GM19468 (cell line): Measurements from ENCODE around the gene DBI.
"Not testable (repeated sequence)": the region's sequence is repeated elsewhere in the genome, so short reads cannot be mapped to it uniquely, and the experiment has no call there.

Source experiments
- ATAC-seq: cut with Tn5 transposase; IDR thresholded peaks from one replicate; pipeline ENCODE4 v1.9.1; 2021; ENCODE audit warnings: mild to moderate bottlenecking, moderate library complexity, moderate number of reproducible peaks; ENCODE audit not compliant: unreplicated experiment; ENCODE audit errors: extremely low read depth

The DBI gene

DNA sequence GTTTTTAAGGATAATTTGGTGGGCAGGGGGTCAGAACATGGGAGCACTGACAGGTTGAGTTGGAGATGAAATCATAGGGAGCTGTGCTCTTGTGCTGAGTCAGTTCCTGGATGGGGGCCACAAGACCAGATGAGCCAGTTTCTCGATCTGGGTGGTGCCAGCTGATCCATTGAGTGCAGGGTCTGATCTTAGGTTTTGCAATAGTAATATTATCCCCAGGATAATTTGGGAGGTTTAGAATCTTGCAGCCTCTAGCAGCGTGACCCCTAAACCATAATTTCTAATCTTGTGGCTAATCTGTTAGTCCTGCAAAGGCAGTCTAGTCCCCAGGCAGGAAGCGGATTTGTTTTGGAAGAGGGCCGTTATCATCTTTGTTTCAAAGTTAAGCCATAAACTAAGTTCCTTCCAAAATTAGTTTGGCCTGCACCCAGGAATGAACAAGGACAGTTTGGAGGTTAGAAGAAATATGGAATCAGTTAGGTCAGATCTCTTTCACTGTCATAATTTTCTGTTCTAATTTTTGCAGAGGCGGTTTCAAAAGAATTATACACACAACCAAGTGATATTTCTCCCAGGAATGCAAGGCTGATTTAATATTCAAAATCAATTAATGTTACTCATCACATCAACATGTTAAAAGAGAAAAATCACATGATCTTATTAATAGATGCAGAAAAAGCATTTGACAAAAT lies 23.0 kb downstream of the DBI start:
- no peak for ATAC-seq

DNA sequence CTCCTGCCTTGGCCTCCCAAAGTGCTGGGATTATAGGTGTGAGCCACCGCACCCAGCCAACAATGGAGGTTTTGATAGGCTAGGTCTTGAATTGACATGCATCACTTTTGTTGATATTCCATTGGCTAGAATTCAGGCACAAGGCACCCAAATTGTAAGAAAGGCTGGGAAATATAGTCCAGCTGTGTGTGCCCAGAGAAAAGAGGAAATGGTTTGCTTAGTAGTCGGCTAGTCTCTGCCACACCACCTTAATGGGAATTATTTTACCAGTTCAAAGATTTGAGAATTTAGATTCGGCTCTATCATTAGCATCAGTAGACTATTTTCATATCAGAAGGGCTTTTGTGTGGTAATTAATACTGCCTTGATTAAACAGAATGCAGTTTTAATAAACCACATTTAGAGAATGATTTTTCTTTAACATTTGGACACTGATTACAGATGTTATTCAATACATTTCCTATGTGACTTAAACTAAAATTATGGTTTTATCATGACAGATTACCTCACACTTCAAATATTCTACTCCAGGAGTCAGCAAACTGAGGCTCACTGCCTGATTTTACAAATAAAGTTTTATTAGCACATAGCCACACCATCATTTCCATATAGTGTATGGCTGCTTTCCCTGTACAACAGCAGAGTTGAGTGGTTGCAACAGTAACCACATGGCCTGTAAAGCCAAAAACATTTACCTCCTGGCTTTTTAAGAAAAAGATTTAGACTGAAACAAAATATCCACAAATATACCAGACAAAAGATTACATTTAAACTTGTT lies 27.4 kb downstream of the DBI start:
- no peak for ATAC-seq

DNA sequence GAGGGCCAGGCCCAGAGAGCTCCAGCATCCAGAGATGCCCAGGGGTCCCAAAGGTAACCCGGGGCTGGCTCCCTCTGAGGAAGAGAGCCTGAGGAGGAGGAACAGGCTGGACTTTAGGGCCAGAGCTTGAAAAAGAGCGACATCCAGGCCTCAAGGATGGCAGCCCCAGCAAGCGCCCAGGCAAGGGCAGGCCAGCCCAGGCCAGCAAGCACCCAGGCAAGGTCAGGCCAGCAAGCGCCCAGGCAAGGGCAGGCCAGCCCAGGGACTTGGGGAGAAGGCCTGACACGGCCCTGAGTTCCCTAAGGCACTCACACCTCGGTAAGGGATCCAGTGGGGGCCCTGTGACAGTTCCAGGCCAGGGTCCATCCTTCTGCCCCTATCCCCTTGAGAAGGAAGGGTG lies 30.4 kb downstream of the DBI start:
- no peak for ATAC-seq

DNA sequence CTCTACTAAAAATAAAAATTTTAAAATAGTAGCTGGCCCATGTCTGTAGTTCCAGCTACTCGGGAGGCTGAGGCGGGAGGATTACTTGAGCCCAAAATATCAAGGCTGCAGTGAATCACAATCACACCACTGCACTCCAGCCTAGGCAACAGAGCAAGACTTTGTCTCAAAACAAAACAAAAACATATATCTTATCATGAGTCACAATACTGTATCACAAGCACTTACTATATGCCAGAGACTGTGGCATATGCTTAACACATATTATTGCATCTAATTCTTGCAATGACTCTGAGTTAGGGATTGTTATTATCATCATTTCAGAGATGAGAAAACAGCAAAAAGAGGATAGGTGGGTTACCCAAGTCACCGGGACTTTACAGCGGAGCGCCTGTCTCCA lies 35.3 kb downstream of the DBI start:
- no peak for ATAC-seq

DNA sequence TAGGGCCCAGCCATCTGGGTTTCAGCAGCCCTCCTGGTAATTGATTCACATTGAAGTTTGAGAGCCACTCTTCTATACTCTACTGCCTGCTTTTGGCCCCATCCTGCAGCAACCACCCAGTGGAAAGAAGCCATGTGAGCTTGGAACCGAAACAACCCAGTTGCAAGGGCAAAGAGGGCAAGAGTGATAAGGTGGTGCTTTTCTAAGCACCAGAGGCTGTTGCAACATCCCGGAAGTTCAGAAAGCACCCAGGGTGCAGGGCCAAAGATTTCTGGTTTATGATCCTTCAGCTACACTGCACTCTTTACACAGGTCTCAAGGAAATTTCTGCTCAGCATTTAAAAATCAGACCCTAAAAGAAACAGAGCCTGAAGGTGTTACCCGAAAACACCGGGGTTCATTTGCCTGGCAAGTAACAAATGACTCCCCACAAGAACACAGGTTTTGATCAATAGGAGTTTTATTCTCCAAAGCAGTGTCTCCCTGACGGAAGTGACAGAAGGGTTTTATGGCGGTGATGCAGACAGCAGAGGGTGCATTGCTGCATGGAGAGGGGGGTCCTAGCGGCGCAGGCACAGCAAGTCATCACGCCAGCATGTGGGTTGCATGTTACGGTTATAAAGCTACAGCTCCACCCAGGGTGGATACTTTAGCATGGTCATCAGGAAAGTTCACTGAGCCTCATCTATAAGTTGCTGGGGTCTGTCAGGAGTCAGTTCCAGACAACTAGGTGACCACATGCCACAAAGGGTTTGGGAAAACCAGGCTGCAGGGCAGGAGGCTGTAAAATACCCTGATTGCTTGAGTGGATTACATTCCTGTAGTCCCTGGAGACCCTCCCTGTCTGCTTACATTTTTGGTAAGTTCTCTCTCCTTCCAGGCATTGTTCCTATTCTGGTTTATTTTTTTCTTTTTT lies 36.1 kb downstream of the DBI start:
- ATAC-seq, result no peak

DNA sequence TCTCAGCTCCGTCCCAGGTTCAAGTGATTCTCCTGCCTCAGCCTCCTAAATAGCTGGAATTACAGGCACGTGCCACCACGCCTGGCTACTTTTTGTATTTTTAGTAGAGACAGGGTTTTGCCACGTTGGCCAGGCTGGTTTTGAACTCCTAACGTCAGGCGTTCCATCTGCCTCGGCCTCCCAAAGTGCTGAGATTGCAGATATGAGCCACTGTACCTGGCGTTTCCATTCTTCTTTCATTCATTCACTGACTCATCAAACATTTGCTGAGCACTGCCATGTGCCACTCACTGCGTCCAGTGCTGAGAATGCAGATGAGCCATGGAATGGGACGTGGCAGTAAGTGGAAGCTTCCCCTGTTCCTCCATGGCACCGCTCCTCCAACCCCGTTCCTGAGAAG lies 36.8 kb downstream of the DBI start:
- not testable (repeated sequence) for ATAC-seq

GRCh38 chr2:119405151-119405550 lies 38.4 kb downstream of the DBI start:
- ATAC-seq, result no peak

- ATAC-seq, result no peak
Observed at GRCh38 chr2:119407430-119408220, 40.8 kb downstream of the DBI start.

GRCh38 chr2:119408221-119408619 lies 41.4 kb downstream of the DBI start:
- ATAC-seq, result no peak

DNA sequence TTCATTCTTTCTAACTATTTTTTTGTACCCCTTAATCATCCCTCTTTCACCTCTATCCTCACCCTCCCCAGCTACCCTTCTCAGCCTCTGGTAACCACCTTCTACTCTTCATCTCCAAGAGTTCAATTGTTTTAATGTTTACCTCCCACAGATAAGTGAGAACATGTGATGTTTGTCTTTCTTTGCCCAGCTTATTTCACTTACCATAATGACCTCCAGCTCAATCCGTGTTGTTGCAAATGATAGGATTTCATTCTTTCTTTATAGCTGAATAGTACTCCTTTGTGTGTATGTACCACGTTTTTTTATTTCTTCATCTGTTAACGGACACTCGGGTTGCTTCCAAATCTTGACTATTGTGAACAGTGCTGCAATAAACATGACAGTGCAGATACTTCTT lies 42.7 kb downstream of the DBI start:
- ATAC-seq, result no peak

DNA sequence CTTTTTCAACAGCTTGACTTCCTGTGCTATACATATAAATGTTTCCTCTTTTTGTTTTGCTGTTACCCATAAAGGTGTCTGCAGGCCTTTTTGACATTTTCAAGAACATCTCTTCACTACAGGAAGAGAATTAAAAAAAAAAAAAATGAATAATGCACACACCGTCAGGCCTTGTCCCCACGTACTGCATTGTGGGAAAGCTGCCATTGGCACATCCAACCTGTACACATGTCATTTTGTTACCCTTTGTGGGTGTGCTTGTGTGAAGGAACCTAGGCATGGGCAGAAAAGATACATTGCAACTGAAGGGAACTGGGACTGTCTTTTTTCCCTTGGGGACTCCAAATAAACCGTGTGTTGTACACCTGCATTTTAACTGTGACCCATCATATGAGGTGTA lies 48.1 kb downstream of the DBI start:
- ATAC-seq, result no peak

- ATAC-seq, result no peak
Observed at GRCh38 chr2:119415630-119416029, 48.9 kb downstream of the DBI start.

DNA sequence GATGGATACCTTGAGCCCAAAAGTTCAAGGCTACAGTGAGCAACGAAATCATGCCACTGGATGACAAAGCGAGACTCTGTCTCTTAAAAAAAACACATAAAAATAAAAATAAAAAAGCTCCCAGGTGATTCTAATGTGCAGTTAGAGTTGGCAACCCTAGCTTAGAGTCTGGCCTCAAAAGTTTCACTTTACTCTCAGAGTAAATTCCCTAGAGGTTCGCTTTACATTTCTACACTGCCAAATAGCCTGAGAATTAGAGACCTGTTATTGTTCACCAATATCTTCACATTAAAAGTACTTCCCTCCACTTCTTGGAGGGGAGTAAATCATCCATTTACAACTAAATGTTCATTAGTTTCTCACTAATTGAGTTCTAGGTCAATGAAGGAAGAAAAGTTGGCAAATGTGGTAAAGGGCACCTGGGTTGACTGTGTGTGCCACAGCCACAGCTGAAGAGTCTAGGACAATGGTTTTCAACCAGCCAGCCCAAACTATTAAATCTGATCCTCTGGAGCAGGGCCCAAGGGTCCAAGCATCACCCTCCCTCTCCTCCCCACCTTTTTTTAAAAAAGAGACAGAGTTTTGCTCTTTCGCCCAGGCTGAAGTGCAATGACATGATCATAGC lies 49.6 kb downstream of the DBI start:
- ATAC-seq, result no peak

DNA sequence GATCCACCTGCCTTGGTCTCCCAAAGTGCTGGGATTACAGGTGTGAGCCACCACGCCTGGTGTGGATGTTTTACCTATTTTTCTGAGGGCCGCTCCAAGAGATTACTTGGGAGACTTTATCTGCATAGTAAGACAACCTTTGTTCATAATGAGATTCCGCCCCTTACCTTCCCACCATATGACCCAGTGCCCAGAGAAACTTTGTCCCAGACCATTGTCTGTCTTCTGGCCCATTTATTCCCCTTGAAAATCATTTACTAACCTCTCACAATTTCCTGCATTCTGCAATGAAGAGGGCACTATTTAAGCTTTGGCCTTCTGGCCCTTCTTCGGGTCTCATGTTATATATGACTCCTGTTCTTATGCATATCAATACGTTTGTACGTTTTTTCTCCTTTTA lies 51.1 kb downstream of the DBI start:
- no peak for ATAC-seq

DNA sequence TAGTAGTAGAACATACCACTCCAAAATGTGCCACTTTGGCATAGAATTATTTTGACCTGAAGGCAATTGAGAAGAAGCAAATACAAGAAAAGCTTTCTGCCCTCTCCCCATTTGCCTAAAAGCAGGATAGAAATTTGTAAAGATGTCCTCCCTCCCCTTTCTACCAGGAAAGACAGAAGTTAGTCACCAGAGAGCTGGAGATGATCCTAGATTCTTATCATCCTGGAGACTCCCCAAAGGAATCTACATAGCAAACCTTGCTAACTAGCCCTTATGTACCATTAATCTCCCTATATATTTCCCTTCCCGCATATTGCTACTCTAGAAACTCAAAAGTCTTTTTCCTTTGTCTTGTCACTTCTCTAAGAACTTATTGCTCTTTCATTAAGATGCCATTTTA lies 52.3 kb downstream of the DBI start:
- no peak for ATAC-seq

GRCh38 chr2:119419803-119420508 lies 53.2 kb downstream of the DBI start:
- ATAC-seq, result no peak

GRCh38 chr2:119421304-119421703 lies 54.5 kb downstream of the DBI start:
- no peak for ATAC-seq

DNA sequence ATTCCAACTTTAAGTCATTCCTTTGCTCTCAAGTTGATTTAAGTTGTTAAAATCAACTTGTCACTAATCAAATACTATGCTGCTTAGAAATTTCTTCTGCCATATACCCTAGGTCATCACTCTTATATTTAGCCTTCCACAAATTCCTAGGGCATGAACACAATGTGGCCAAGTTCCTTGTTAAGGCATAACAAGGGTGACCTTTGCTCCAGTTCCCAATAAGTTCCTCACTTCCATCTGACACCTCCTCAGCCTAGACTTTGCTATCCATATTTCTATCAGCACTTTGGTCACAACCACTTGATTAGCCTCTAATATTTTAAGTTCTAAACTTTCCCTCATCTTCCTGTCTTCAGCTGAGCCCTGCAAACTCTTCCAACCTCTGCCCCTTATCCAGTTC lies 55.0 kb downstream of the DBI start:
- ATAC-seq, result no peak
